ENCODE results near the gene CD83.

DNA sequence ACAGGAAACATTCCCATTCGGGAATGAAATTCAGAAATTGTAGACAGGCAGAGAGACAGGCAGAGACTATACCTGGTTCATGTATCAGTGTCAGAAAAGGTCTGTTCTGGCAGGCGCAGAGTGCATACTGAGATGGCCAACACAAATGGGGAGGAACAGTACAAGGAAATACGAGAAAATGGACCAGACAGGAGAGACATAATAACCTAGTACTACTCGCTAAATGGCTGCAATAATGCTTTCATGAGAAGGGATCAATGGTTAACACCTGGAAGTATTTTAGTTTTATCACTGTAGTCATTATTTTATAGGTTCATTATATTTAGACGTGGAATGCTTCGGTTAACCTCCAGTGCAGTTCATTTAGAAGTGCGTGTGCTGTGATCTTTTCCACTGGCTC is 58.9 kb downstream of the CD83 start:
- TF ChIP-seq POLR2A (IDR thresholded peaks at IDR 0.05; ENCODE audit: low read depth, low read length) (no peak), RCOR1 (IDR thresholded peaks at IDR 0.05; ENCODE audit: insufficient replicate concordance, low read length) (no peak), RFX5 (IDR thresholded peaks at IDR 0.05; ENCODE audit: low read depth, low read length) (no peak), CHD1 (IDR thresholded peaks at IDR 0.05; ENCODE audit: low read depth, low read length) (no peak), BHLHE40 (IDR thresholded peaks at IDR 0.05; ENCODE audit: low read depth, low read length) (no peak), MAZ (IDR thresholded peaks at IDR 0.05; ENCODE audit: borderline replicate concordance, low read depth, low read length) (no peak), CEBPB (IDR thresholded peaks at IDR 0.05; ENCODE audit: low read depth, low read length) (no peak), USF2 (IDR thresholded peaks at IDR 0.05; ENCODE audit: low read depth, low read length) (no peak), RAD21 (IDR thresholded peaks at IDR 0.05; ENCODE audit: low read length) (no peak)
- TF ChIP-seq, protein P1, sequence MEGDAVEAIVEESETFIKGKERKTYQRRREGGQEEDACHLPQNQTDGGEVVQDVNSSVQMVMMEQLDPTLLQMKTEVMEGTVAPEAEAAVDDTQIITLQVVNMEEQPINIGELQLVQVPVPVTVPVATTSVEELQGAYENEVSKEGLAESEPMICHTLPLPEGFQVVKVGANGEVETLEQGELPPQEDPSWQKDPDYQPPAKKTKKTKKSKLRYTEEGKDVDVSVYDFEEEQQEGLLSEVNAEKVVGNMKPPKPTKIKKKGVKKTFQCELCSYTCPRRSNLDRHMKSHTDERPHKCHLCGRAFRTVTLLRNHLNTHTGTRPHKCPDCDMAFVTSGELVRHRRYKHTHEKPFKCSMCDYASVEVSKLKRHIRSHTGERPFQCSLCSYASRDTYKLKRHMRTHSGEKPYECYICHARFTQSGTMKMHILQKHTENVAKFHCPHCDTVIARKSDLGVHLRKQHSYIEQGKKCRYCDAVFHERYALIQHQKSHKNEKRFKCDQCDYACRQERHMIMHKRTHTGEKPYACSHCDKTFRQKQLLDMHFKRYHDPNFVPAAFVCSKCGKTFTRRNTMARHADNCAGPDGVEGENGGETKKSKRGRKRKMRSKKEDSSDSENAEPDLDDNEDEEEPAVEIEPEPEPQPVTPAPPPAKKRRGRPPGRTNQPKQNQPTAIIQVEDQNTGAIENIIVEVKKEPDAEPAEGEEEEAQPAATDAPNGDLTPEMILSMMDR (conservative IDR thresholded peaks at IDR 0.05; ENCODE audit: low read depth, low read length): no peak

All from IMR-90 (cell line).